HG03575 (cell line): Measurements from ENCODE around the gene CEACAM1.
"Not testable (repeated sequence)": the region's sequence is repeated elsewhere in the genome, so short reads cannot be mapped to it uniquely, and the experiment has no call there.

Source experiments
- ATAC-seq: cut with Tn5 transposase; IDR thresholded peaks from one replicate; pipeline ENCODE4 v1.9.1; 2021; ENCODE audit not compliant: unreplicated experiment, insufficient number of reproducible peaks, low FRiP score; ENCODE audit errors: extremely low read depth

CEACAM1 gene

GRCh38 chr19:42521346-42522030 is 6.8 kb downstream of the CEACAM1 start:
- no peak for ATAC-seq

DNA sequence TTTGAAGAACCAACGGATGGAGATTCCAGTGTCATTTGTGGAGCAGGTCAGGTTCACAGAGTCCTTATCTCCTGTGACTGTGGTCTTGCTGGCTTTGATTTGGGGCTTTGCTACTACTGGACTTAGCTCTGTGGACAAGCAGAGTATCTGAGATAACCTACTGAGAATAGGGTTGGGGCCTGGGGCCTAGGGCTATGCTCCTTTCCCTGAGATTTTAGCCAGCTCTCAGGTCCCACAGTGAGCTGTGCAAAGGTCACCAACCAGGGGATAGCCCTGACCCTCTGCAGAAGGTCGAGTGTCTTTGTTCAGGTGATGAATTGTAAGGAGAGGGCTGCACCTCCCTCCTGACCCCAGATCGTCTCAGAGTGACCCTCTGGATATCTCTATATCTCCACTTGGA is 9.2 kb downstream of the CEACAM1 start:
- ATAC-seq = no peak

DNA sequence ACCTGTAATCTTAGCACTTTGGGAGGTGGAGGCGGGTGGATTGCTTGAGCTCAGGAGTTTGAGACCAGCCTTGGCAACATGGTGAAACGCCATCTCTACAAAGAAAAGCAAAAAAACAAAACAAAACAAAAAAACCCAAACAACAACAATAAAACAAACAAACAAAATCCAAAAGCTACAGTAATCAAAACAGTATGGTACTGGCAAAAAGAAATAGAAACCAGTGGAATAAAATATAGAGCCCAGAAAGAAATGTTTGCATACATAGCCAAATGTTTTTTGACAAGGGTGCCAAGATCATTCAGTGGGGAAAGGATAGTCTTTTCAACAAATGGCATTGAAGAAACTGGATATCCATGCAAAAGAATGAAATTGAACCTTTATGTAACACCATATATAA is 11.5 kb downstream of the CEACAM1 start:
- ATAC-seq = no peak

DNA sequence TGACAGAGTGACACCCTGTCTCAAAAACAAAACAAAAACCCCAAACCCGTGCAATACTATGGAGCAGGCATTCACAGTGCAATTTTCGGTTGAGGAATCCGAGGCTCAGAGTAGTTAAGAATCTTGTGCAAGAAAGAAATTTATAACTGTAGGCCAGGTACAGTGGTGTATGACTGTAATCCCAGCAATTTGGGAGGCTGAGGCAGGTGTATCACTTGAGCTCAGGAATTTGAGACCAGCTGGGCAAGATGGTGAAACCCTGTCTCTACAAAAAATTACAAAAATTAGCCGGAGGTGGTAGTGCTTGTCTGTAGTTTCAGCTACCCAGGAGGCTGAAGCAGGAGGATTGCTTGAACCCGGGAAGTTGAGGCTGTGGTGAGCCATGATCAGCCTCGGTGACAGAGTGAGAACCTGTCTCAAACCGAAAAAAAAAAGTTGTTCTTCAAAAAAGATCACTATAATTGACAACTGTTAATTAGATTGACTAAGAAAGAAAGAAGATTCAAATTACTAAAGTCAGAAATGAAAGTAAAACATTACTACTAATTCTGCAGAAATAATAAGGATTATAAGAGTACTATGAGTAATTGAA is 12.9 kb downstream of the CEACAM1 start:
- no peak for ATAC-seq

- ATAC-seq = no peak
These were observed 13.8 kb downstream of the CEACAM1 start for GRCh38 chr19:42514449-42514848.

- ATAC-seq = no peak
These were observed 15.5 kb downstream of the CEACAM1 start for GRCh38 chr19:42512743-42513304.

- no peak for ATAC-seq
These were observed 16.1 kb downstream of the CEACAM1 start for GRCh38 chr19:42512130-42512636.

- ATAC-seq = no peak
These were observed 16.9 kb downstream of the CEACAM1 start for GRCh38 chr19:42511340-42511739.

GRCh38 chr19:42508892-42509444 is 19.3 kb downstream of the CEACAM1 start:
- ATAC-seq = no peak

DNA sequence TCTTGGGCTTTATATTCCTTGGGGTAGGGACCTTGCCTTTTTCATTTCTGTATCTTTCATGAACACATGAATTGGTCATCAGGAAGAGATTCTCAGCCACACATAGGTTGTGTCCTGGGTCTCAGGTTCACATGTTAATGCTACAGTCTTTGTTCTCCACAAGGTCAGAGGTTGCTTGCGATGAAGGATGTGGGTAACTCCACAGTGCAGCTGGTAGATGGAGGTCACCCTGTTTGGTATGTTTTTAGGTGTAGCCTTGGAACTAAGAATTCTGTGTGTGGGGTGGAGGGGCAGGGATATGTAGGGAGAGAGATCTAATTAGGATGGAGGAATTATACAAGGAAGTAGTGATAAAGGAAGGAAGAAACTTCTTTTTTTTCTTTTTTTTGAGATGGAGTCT is 23.2 kb downstream of the CEACAM1 start:
- no peak for ATAC-seq

GRCh38 chr19:42501733-42502132 is 26.5 kb downstream of the CEACAM1 start:
- ATAC-seq = no peak

GRCh38 chr19:42501243-42501642 is 27.0 kb downstream of the CEACAM1 start:
- not testable (repeated sequence) for ATAC-seq

DNA sequence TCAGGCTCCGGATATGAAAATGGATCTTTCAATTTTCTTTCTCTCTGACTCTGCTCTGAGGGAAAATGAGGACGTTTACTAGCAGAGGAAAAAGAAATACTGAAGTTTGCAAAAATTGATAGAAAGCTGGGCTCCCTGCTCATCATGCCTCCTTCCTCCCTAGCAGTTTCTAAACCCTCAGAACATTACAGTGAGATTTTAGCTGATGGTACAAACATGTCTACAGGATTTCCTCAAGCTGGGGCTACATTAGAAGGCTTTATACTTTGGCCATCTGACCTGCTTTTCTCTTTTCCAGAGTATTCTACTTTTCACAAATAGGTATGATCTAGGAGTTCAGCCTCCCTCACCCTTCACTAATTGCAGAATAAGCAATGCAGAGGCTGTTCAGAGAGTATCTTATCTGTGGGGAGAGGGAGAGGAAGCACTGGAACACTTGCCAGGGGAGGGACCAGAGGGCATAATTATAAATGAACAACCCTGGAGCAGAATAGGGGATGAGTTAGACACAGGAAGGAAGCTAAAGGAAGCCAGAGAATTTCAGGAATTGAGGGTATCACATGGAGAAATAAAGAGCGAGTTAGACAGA is 30.0 kb downstream of the CEACAM1 start:
- ATAC-seq = no peak

DNA sequence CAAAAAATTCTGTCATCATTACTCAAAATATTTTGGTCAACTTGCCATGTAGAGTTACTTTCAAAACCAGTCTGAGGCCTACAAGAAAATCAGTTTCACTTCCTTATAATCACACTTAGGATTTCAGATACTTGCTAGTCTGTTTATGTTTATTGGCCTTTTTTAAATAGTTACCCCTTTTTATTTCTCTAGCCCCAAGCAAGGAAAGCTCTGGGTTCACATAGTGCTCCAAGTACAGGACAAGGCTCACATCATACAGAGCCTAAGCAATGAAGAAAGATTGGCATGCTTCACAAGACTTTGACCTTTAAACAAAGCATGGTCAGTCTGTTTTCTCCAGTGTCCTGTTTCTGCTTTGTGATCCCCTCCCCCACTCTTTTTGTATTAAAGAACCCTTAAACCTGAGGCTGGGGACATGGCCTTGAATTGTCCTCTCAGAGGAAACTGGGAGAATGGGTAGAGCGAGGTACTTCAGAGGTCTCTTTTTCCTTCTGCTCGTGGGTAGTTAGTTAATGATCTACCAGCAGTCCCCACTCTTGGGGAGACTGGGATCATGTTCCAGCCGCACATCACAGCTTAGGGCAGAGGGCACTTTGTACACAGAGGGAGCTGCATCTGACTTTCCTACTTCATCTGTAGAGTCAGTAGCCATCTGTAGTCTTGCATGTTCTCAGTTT is 30.7 kb downstream of the CEACAM1 start:
- ATAC-seq = no peak

GRCh38 chr19:42496460-42497133 is 31.7 kb downstream of the CEACAM1 start:
- ATAC-seq = no peak

DNA sequence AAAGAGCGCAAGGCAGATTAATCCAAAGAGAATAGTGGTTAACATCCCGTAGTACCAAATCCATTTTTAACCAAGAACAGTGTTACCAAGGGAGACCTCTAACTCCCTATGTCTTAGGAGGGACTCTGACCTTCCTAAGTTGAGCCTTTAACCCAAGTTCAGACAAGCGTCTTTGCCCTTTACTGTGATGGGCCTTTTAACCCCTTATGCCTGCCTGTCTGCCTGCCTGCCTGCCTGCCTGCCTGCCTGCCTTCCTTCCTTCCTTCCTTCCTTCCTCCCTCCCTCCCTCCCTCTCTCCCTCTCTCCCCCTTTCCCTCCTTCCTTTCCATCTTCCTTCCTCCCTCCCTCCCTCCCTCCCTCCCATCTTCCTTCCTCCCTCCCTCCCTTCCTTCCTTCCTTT is 32.6 kb downstream of the CEACAM1 start:
- no peak for ATAC-seq

GRCh38 chr19:42494321-42494720 is 34.0 kb downstream of the CEACAM1 start:
- ATAC-seq = no peak

DNA sequence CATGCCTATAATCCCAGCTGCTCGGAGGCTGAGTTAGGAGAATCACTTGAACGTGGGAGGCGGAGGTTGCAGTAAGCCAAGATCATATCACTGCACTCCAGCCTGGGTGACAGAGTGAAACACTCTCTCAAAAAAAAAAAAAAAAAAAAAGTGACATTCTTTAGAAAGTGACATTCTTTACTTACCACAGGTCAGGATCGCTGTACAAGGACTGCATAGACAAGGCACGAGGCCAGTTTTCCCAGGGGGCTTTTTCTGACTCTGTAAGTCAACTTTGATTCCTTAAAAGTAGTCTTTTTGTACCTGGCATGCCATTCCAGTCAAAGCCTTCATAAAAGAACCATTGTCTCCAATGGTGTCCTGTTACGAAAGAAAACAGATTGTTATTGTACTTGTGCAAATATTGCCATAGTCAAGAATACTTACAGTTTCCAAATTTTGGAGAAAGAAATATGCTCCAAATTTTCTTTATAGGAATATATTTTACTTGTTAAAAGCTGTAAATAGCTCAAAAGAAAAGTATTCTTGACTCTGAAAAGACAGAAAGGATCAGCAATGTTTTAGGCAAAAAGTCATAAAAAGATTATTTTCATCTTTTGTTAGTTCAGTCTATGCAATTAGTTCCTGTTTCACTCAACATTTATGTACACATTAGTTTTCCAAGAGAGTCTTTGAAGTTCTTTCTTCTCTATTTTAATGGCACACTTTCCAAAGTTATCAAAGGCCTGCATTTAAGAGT is 39.3 kb downstream of the CEACAM1 start:
- no peak for ATAC-seq
